Activated CD4-positive, CD25-positive, alpha-beta regulatory T cell (primary cell): ENCODE results near the gene PRPF40B.
A peak's percentile ranks its signal among the peaks of the same experiment; 100 is the strongest.

ENCODE experiments used
- DNase-seq, 4 experiments: peaks; one replicate each; lab custom pipeline; 2025; lab: John Stamatoyannopoulos, UW

PRPF40B gene

DNA sequence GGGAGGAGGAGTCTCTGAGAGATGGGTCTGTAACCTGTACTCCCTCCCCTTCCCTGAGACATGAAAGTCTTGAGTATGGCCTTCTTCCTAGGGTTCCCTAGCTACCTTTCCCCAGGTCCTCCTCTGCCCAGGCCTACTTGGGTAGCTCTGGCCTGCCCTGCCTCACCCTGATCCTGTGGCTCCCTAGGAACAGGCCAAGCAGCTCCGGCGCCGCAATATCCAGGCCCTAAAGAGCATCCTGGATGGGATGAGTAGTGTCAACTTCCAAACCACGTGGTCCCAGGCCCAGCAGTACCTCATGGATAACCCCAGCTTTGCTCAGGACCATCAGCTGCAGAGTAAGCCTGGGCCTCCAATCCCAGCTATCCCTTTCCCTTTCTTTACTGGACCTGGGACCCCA is 12.3 kb downstream of the PRPF40B start:
- DNase-seq = no peak

DNA sequence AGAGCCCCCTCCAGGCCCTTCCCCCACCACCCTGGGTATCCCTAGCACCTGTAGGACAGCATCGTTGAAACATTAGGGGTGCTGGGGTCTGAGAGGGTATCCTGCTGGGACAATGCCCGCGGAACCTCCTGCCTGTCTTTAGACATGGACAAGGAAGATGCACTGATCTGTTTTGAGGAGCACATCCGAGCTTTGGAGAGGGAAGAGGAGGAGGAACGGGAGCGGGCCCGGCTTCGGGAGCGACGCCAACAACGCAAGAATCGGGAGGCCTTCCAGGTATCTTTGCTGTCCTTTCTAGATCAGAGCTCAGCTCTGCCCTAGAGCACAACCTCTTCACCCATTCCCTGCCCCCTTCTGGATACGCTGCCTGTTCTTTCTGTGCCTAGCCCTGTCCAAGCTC is 13.2 kb downstream of the PRPF40B start:
- no peak for DNase-seq

DNA sequence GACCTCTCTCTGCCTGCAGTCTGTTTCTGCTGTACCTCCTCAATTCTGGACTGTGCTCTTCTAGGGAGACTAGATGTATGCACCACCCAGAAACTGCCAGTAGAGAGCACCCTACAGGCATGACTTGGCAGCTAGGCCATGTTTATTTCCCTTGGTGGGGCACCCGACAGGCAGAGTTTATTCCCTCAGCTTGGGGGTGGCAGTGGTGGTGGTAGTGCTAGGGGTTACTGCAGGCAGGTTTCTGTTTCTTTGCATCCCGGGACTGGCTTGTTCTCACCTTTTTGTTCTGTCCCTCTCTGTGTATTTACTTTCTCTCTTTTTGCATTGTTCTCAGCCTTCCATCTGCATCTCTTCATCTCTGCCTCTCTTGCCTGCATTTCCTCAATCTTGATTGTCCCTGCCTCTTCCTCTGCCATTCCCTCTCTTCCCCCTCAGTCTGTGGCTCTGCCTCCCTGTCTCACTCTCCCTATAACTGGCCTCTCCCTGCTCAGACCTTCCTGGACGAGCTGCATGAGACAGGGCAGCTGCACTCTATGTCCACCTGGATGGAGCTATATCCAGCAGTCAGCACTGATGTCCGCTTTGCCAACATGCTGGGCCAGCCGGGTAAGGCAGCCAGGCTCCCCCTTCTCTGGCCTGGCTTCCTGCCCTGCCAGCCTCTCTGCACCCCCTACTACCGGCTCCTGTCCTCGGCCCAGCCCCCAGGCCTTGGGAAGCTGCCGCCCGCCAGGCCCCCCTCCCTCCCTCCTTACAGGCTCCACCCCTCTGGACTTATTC is 13.8 kb downstream of the PRPF40B start:
- peak in 3 of 4 experiments; percentile 13 to 28 (median 15) for DNase-seq

DNA sequence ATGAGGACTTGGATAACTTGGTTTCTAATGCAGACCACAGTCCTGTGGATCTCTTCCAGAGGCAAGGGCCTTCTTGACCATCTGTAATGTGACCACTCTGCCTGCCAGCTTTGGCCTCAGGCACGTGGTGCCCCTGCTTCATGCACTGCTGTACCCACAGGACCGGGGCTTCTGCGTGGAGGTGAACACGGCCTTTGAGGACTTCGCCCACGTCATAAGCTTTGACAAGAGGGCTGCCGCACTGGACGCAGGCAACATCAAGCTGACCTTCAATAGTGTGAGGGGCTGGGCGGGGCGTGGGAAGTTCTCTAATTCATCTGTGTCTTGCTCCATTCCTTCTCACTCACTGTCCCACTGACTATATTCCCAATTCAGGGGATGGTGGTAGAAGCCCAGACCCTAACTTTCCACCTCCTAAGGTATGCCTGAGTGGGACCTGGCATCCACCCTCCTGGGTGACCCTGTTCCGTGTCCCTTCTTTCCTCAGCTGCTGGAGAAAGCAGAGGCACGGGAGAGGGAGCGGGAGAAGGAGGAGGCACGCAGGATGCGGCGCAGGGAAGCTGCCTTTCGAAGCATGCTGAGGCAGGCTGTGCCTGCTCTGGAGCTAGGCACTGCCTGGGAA is 18.5 kb downstream of the PRPF40B start:
- no peak for DNase-seq

DNA sequence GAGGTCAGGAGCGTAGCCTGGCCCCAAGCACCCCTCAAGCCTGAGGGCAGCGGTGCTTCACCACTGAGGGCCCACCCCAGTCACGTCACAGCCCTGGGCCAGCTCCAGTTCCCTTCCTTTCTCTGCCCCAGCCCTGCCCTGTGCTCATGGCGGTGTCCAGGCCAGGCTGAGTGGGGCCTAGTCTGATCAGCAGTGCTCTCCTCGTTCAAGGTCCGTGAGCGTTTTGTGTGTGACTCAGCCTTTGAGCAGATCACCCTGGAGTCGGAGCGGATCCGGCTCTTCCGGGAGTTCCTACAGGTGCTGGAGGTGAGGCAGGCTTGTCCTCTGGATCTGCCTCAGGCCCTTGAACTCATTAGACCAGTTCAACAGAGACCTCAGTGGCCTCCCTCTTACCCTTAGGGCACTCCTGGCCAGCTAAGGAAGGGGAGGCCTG is 19.0 kb downstream of the PRPF40B start:
- DNase-seq = no peak

DNA sequence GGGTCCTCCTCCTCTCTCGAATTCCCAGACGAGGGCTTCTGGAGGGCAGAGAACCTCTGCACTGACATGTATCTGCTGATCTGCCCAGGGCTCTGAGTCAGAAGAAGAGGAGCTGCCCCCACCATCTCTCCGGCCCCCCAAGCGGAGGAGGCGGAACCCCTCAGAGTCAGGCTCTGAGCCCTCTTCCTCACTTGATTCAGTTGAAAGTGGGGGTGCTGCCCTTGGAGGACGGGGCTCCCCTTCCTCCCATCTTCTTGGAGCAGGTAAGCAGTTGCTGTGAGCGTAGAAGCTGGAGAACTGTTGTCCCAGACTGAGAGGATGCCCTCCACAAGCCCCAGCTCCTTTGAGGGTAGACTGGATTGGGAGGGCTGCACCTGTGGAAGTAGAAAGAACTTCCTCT is 19.8 kb downstream of the PRPF40B start:
- DNase-seq = no peak

DNA sequence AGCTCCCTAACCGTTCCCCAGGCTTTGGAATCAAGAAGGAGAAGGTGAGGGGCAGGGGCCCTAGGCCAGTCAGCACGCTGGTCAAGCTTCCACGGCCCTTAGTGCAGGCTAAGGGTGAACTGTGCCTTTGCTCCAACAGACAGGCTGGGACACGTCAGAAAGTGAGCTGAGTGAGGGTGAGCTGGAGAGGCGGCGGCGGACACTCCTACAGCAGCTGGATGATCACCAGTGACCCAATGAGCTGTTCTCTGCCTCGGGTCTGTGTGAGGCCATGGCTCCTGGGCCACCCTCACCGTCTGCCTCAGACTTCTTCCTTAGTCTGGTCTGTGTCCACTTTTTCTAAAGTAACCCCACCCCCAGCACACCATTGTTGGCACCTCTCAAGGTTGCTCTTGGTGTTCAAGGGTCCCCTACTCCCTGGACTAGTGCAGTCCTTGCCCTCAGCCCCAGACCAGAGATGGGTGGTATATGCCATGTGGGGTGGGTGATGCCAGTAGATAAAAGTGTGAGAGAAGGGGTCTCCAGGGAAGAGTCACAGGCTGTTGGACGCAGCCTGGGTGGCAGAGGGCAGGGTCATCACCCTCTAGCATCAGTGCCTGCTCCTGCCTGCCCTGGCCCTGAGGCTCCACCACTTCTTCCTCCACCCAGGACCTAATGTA is 20.7 kb downstream of the PRPF40B start:
- DNase-seq = no peak

DNA sequence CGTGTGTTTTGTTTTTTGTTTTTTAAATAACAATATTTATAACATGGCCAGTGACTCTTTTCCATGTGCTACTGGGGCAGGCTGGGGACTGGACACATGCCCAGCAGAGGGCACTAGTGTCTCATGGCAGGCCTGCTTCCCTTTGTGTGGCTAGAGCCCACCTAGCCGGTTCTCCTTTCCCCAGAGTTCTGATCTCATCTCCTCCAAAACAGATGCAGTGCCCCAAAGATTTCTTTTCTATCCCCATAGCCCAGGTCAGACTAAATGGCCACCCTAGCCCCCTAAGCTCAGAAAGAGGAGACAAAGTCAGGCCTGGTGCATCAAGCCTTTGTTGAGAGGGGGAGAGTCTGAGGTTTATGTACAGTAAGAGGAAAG is 21.2 kb downstream of the PRPF40B start:
- peak; percentile 50 to 65 (median 65) for DNase-seq

DNA sequence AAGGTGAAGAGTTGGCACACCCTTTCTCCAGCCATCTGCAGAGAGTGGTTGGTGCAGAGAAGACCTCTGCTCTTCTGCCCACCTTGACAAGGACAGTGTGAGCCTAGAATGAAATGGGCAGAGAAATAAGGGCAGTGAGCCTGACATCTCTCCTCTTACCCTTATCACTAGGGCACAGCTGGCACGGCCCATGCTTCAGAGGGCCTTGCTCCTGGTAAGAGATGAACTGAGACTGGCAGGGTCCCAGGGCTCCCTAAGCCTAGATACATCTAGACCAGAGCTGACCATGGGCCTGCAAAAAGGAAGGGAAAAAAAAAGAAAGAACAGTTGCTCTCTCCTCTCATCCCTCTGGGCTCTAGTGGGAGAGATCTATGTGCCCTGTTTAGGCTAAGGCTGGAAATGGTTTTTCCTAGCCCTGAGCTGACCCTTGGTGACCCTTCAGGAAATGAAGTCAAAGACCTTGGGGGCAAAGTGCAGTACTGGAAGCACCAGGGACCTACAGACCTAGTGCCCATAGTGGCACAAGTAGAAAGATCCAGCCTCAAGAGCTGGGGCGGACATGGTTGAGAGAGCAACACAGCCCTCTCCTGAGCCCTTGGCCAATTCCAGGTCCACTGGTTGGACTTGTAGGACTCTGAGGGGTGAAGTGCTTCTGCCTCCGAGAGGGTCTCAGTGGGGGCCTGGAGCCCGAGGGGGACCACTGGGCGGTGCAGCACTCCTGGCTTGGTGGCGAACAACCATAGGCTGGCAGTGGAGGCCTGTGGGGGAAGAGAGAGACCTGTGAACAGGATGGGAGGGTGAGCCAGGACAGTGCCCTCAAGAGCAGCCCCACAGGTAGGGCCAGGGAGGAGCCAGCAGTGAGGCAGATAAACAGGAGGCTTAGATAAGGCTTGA is 22.0 kb downstream of the PRPF40B start:
- no peak for DNase-seq

DNA sequence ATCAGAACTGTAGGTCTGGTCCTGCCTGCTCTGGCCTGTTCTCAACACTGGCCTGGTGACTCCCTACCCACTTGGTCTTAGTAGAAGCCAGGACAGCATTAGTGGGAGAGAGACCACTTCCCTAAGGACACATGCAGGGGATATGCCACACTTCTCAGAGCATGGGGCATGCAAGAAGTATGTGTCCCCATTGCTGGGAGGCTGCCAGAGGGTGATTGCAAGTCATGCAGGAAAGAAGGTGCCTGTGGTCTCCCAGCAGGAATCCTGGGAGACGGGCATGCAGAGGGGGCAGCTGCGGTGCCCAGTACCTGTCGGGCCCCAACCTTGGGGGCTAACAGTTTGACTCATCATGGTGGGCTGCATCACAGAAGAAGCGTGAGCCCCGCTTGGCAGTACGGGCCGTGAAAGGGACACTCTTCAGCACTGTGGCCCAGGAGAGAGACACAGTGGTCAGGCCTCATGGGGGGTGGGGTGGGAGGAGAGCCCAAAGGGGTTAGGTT is 23.0 kb downstream of the PRPF40B start:
- DNase-seq = no peak

DNA sequence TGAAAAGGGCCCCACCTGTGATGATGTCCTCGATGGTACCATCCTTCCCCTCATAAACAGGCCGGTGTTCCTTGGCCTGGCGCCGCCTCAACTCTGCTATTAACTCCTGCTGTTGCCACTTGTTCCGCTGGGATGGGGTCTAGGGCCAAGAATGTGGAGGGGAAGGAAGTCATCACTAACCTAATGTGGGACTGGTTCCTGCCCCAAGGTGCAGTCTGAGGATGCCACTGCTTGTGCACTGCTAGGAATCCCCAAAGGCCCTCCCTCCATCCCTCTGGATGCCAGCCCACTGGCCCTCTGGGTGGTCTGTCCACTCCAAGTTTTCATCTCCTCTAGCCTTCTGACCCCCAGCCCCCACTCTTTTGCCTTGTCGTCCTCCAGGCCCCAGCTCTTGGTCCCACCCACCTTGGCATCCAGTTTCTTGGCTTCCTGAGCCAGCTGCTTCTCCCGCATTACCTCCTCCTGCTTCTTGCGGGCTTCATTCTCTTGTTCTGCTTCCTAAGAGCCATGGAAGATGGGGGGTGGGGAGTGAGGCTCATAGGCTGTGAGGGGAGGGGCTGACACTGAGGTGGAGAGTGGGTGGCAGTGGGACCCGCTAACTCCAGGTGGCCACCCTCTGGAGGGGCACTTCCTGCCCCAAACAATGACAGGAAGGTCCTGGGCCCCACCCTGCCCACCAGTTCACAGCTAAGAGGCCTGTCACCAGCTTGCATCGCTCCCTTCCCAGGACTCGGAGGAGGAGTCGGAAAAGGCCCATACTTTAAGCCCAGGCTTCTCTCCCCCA is 23.7 kb downstream of the PRPF40B start:
- DNase-seq = no peak

DNA sequence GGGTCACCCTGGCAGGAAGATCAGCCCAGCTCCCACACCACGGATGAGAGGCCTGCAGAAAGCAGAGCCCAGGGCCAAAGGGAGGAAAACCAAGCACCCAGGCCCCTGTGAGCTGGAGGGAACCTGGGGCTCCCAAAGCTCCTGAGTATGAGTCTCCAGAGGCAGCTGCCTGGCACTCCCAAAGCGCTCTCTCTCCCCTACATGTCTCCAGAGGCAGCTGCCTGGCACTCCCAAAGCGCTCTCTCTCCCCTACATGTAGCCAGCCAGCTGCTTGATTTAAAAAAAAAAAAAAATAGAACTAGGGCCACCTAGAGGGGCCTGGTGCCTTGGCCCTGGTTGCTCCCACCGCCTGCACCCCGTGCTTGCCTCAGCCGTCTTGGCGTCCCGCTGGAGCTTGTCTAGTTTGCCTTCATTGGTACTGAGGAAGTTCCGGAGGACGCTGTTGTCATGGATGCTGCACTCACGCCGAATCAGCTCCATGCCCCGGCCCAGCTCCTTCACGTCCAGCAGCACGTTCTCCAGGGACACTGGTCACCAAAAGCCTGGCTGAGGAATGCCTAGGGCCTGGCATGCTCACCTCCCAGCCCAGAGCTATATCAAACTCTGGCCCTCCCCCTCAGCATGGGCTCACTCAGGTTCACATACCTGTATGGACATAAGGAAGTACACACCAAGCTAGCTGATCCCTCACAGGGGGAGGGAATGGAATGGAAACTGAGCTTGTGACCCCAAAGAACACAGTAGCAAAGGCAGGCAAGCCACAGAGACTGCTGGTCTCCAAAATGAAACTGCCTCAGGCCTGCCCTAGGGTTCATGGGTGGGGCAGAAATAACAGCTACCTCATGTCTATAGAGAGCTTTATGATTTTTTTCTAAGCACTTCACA is 24.7 kb downstream of the PRPF40B start:
- DNase-seq = no peak

DNA sequence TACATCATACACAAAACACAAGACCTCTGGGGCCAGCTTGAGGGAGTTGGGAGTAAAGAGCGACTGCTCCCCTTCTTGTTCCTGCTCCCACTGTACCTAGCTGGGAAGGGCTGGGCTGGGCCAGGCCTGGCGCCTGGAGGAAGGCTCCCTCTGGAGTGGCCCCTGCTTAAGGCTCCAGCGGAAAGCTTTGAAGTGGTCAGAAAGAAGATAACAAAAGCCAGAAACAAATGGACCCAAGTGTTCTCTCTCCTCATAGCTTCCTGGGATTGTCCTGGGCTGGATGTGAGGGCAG is 25.3 kb downstream of the PRPF40B start:
- DNase-seq = no peak

DNA sequence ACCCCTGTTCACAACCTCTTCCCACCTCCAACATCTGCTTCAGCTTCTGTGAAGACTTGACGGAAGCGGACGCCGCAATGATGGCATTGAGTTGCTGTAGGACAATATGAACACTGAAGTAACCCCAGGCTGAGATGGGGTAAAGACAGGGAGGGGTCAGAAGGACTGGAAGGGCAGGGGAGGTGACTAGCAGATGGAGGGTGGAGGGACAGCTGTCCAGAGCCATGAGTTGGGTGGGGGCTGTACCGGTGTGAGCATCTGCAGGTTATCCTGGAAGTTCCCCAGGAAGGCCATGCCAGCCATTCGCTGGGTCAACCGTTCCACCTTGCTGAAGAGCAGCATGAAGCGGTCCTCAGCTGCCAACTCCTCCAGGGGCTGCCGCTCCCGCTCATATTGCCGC is 26.1 kb downstream of the PRPF40B start:
- DNase-seq = no peak

DNA sequence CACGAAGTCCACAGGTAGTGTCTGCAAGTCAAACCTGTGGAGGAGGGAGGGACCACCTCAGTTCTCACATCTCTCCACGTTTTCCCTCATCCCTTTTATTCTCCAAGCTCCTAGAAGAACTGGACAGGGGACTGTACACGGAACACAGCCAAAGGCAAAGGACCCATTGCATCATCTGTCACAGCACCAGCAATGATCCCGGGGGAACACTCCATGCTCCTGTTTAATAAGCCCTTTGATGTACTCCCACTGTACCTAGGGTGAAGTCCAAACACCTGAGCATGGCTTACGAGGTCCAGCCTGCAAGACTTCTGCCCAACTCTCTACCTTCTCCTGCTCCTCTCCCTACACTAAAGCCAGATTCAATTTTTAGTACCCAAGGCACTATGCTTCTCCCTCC is 26.5 kb downstream of the PRPF40B start:
- no peak for DNase-seq

DNA sequence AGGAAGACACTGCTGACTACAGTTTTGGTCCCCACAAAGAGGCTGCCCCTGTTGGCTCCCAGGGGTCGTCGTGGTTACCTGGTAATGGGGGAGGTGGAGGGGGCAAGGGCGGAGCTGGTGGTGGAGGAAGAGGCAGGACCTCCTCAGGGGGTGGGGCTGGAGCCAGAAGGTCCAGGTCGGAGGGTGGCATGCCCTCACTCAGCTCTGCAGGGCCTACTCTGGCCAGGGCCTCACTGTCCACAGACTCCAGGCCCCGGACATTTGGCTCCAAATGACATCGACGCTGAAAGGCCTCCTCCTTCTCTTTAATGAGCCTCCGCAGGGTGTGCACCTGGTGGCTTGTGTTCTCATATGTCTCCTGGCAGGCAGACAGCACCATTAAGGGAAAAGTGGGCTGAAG is 28.5 kb downstream of the PRPF40B start:
- no peak for DNase-seq

DNA sequence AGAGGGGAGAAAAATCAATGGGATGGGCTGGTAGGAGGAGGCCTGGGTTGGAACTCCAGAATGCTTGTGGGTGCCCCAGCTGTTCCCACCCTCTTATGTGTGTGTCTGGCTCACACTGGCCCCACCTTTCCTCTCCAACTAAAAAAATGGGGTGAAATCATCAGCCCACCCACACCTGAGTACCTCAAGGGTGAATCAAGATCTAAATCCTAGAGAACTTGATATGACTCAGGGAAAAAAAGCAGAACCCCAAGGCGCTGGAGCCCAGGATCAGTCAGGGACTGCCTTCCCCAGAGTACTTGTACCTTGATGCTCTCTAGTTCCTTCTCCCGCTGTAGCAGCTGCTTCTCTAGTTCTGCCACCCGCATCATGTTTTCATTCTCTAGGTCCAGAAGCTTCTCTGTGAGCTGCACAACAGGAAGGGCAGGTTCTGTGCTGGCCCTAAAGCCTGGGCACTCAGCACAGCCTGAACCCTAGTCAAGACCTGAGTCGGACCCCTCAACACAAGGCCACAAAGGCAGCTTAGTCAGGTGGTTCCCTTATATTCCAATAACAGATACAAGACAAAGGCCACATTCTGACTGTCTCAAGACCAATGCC is 29.7 kb downstream of the PRPF40B start:
- DNase-seq = no peak

DNA sequence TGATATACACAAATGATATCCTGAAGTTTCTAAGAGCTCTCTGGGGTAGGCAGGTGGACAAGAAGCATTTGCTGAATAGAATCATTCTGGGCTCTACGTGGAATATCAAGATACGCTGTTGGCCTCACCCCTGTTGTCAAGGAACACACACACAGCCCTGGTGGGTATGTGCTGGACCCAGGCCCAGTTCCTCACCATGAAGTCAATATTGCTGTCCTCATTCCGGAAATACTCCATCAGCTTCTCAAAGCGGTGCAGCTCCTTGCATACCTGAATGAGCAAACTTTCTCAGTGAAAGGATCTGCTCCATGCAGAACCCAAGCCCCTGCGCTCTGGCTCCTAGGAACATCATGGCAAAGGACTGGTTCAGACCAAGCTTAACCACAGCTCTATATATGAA is 31.4 kb downstream of the PRPF40B start:
- no peak for DNase-seq

DNA sequence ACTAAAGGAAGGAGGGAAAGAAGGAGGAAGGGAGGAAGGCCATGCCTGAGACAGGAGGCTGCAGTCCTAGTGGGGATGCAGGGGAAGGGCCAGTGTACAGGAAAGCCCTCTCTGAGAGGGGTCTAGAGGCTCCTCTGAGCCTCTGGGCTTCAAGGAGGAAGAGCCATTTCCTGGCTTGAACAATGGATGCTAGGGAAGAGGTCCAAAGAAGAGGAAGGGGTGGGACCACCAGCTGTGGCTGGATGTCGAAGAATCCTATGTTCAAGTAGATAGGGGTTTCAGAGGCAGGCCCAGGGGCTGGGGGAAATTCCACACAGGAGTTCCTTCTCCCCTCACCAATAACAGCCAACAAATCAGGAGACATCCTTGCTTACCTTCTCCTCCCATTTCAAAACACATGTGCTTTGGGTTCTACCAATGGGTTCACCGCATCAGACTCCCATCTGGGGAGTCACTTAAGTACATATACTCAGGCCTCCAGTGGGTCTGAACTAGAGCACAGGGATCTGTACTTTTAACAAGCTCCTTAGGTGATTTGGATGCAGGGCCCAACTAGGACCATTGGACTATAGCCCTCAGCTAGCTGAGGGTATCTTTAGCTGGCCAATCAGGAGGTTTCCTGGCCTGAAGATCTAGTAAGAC is 32.4 kb downstream of the PRPF40B start:
- no peak for DNase-seq

DNA sequence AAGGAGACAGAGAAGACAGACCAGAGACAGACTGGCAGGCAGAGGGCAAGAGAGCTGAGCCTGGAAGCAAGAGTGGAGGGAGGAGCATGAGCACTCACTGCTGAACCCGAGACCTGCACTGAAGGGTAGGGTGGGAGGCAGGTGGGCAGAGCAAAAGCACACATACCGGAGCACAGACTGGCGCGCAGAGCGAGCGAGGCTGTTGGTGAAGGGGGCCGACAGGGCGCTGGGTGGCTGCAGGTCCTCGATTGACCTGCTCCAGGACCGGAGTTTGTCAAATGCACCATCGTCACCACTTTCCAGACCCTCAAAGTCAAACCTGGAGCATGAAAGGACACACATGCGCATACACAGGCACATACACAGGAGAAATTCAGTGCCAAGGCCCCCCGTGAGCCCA is 34.9 kb downstream of the PRPF40B start:
- no peak for DNase-seq
